Coronary artery (tissue), 2 donors: ENCODE results near the gene CXCL10.

Experiments used
- DNase-seq: peaks from one replicate; pipeline ENCODE4 v3.0.0-alpha.2; 2017; ENCODE audit warnings: low spot score
- H3K27ac ChIP-seq, 2 donors: fragments of 200-600 bp; sonication (generic); one replicate each; pipeline ENCODE4 v1.5.1; 2016 to 2019
- H3K4me3 ChIP-seq: fragments of 200-600 bp; sonication (generic); 2 replicates; pipeline ENCODE4 v1.5.1; 2016; ENCODE audit warnings: mild to moderate bottlenecking, moderate library complexity
- TF ChIP-seq, protein P1 (sequence below): fragments of 200-600 bp; sonication (generic); IDR thresholded peaks from one replicate; pipeline ENCODE4 v1.5.1; 2019; ENCODE audit warnings: antibody characterized with exemption

Gene CXCL10

DNA sequence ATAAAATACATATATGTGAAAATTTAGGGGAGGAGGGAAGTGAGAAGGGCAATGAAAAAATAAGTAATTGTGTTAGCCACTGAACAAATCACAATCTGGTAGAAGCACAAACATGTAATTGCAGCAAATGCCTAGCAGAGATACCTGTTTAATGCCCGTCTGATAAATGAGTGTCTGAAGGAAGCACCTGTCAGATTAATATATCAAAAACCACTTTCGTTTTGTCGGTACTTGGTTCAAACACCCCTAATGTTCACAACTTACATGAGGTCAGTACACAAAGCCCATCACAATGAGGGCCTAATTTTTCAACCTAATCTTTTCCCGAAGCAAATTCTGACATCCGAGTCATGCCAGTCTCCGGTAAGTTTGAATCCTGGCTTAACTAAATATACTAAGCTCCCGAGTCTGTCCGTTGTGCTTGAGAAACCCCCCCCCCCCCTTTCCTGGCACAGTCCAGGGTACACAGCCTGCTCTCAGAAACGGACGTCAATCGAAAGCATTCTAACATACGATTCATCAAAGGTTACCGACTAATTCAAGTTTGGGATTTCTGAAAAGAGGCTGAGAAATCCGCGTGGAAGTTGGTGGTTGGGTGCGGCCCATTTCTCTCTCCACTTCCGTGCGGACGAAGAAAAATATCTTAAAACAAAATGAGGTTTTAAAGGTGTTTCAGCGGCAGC is 33.3 kb downstream of the CXCL10 start:
- Histone ChIP-seq H3K4me3 (peak overlapping the region; percentile 86), H3K27ac (peak overlapping the region; percentile 57 to 71)
- DNase-seq = no peak
- TF ChIP-seq, protein P1, sequence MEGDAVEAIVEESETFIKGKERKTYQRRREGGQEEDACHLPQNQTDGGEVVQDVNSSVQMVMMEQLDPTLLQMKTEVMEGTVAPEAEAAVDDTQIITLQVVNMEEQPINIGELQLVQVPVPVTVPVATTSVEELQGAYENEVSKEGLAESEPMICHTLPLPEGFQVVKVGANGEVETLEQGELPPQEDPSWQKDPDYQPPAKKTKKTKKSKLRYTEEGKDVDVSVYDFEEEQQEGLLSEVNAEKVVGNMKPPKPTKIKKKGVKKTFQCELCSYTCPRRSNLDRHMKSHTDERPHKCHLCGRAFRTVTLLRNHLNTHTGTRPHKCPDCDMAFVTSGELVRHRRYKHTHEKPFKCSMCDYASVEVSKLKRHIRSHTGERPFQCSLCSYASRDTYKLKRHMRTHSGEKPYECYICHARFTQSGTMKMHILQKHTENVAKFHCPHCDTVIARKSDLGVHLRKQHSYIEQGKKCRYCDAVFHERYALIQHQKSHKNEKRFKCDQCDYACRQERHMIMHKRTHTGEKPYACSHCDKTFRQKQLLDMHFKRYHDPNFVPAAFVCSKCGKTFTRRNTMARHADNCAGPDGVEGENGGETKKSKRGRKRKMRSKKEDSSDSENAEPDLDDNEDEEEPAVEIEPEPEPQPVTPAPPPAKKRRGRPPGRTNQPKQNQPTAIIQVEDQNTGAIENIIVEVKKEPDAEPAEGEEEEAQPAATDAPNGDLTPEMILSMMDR = no peak

DNA sequence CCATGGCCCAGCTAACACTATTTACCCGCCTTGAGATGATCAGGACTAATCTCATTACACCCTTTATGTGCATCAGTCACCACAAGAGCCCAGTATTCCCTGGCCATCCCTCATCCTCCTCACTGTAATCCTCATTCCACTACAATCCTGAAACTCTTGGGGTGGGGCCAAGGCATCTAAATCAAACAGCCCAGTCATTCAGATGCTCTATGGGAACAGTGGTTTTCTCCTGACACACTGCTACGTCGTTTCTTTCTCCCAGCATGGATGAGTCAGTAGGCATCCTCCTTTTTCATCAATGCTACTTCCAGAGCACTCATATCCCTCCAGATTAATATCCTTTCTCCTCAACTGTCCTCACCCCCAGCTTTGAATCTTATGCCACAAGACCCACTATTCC is 38.2 kb downstream of the CXCL10 start:
- no peak for DNase-seq
- Histone ChIP-seq H3K4me3 (no peak overlapping the region), H3K27ac (no peak overlapping the region)
- TF ChIP-seq, protein P1 = no peak

DNA sequence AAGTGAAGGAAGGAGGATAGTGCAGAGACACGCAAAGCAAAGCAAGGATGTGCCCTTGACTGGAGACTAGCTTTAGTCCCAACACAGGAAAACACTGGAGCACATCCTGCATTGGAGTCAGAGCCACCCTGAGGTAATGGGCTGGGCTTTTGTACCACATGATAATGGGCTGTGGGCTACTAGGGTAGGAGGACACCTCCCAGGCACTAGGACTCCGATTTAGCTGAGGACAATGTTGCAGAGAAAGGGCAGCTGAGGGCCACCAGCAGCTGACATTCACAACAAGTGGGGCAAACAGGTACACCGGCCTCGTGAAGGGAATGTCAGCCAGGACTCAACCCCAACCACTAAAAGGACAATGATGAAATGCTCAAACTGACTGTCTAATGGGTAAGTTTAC is 42.7 kb downstream of the CXCL10 start:
- DNase-seq = no peak

DNA sequence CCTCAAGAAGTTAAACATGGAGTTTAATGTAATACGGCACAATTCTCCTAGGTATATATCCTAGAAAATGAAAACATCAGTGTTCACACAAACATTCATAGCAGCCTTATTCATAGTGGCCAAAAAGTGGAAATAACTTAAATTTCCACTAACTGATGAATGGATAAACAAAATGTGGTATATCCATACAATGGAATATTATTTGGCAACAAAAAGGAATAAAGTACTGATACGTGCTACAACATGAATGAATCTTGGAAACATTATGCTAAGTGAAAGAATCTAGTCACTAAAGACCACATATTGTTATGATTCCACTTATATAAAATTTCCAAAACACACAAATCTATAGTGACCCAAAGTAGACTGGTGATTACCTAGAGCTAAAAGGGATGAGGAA is 47.1 kb downstream of the CXCL10 start:
- DNase-seq = no peak
- H3K27ac ChIP-seq = no peak overlapping the region
- TF ChIP-seq, protein P1 = no peak
- no peak overlapping the region for H3K4me3 ChIP-seq

More for the DNA sequence above, 42.7 kb downstream of the CXCL10 start:
- Histone ChIP-seq H3K4me3 (no peak overlapping the region), H3K27ac (no peak overlapping the region)
- TF ChIP-seq, protein P1 = no peak

DNA sequence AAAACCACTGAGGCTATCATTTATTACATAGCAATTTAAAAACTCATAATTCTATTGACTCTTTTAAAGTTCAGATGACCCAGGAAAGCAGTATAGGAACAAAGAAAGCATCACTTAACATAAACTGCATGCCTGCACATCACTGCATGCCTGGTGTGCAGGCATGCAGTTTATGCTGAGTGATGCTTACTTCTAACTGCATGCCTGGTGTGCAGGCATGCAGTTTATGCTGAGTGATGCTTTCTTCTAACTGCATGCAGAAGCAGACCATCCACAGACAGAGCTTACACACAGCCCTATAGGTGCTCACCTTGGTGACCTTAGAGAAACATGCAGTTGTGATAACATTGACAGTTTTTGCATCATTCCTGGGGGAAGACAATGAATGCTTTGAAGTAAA is 49.5 kb downstream of the CXCL10 start:
- DNase-seq = no peak

More for the DNA sequence above, 49.5 kb downstream of the CXCL10 start:
- TF ChIP-seq, protein P1 = no peak
- no peak overlapping the region for H3K27ac ChIP-seq
- H3K4me3 ChIP-seq = no peak overlapping the region
